ENCODE measurements around the gene C1QL2. TPM values are rescaled to one million over a fixed set of nuclear protein-coding genes. Genes with fewer than 3 reads are reported as not detected.

The C1QL2 gene
- total and polyA plus RNA-seq, 2 experiments from 2014 or later, result 4.9 to 12.9 TPM

DNA sequence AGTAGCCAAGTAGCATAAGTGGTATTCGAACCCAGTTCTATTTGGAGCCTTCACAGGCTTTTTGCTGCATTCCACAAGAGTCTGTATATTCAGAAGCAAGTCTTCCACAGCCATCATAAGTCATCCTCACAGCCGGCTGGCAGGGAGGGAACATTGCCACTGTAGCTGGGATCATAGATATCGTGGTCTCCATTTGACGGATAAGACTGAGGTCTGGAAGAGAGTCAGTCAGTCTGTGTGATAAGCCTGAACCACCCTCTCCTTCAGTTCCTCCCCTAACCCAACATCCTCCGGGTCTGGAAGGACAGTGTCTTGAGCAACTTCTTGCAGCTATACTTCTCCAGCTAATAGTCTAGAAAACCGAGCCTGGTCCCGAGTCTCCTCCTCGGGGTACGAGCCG is 17.0 kb upstream of the C1QL2 start:
- TF ChIP-seq EZH2phosphoT487 (IDR thresholded peaks at IDR 0.05; ENCODE audit: low read depth, severe bottlenecking, unreplicated experiment) (no peak), EZH2 (IDR thresholded peaks at IDR 0.05; ENCODE audit: borderline replicate concordance) (no peak)
- H3K4me3 ChIP-seq, result no peak overlapping the region
- no peaks in the 10 kb centered on the region for H3K9me2 ChIP-seq (replicated peaks; ENCODE audit: insufficient read depth)
- DNase-seq (ENCODE audit: low spot score), result no peak
- 88% methylated on average over 10 of the region's 10 CpGs for WGBS (ENCODE audit: low lambda C conversion rate, missing lambda C conversion rate)
- H3K27me3 ChIP-seq, result no peaks in the 10 kb centered on the region
- H3K4me2 ChIP-seq, result no peak overlapping the region
- H3K27ac ChIP-seq, result no peak overlapping the region
- no peaks in the 10 kb centered on the region for H3K36me3 ChIP-seq (replicated peaks; ENCODE audit: insufficient read depth, low read depth)
- H3K4me1 ChIP-seq (ENCODE audit: insufficient read depth), result no peaks in the 10 kb centered on the region
- H2AFZ ChIP-seq, result no peak overlapping the region
- no peaks in the 10 kb centered on the region for H3K79me2 ChIP-seq
- H3K9me3 ChIP-seq (ENCODE audit: low read depth), result no peaks in the 10 kb centered on the region
- no peaks in the 10 kb centered on the region for H4K20me1 ChIP-seq (ENCODE audit: insufficient read depth, poor library complexity, severe bottlenecking)

DNA sequence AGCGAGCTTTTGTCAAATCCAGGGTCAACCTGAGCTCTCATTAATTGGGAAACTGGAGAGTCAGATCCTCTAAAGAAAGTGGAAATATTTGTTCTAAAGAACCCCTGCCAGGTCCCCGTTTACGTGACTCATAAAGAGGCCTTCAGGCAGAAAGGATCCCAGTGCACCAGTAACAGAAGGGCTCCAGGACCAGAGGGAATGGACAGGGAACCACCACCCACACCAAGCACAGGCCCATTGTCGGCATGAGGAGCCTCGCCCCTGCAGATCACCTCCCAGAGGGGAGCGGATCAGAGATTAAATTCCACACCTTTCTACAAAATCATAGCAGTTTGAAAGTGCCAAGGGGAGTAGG is 16.4 kb upstream of the C1QL2 start:
- Histone ChIP-seq H3K9me2 (replicated peaks; ENCODE audit: insufficient read depth) (no peaks in the 10 kb centered on the region), H3K4me1 (ENCODE audit: insufficient read depth) (no peaks in the 10 kb centered on the region), H3K36me3 (replicated peaks; ENCODE audit: insufficient read depth, low read depth) (no peaks in the 10 kb centered on the region), H3K4me2 (no peak overlapping the region), H2AFZ (no peak overlapping the region), H3K27me3 (no peaks in the 10 kb centered on the region), H3K4me3 (no peak overlapping the region), H3K9me3 (ENCODE audit: low read depth) (no peaks in the 10 kb centered on the region), H3K79me2 (no peaks in the 10 kb centered on the region), H4K20me1 (ENCODE audit: insufficient read depth, poor library complexity, severe bottlenecking) (no peaks in the 10 kb centered on the region), H3K27ac (no peak overlapping the region)
- no peak for DNase-seq (ENCODE audit: low spot score)
- TF ChIP-seq CTCF (IDR thresholded peaks at IDR 0.05; ENCODE audit: poor library complexity) (no peak), EZH2 (IDR thresholded peaks at IDR 0.05; ENCODE audit: borderline replicate concordance) (no peak), EZH2phosphoT487 (IDR thresholded peaks at IDR 0.05; ENCODE audit: low read depth, severe bottlenecking, unreplicated experiment) (no peak)
- WGBS (ENCODE audit: low lambda C conversion rate, missing lambda C conversion rate), result 86% methylated on average over 6 of the region's 6 CpGs

GRCh38 chr2:119174216-119174992 is 15.9 kb upstream of the C1QL2 start:
- peak; percentile 39 for DNase-seq (ENCODE audit: low spot score)
- no peaks in the 10 kb centered on the region for H3K9me3 ChIP-seq (ENCODE audit: low read depth)
- no peak overlapping the region for H3K4me3 ChIP-seq
- no peak overlapping the region for H2AFZ ChIP-seq
- H3K27me3 ChIP-seq, result peaks cover under 1% of the 10 kb centered on the region
- H3K4me2 ChIP-seq, result no peak overlapping the region
- H4K20me1 ChIP-seq (ENCODE audit: insufficient read depth, poor library complexity, severe bottlenecking), result no peaks in the 10 kb centered on the region
- no peaks in the 10 kb centered on the region for H3K36me3 ChIP-seq (replicated peaks; ENCODE audit: insufficient read depth, low read depth)
- no peak overlapping the region for H3K27ac ChIP-seq
- TF ChIP-seq CTCF (IDR thresholded peaks at IDR 0.05; ENCODE audit: poor library complexity), result peak; percentile 62
- TF ChIP-seq EZH2phosphoT487 (IDR thresholded peaks at IDR 0.05; ENCODE audit: low read depth, severe bottlenecking, unreplicated experiment), result no peak
- H3K9me2 ChIP-seq (replicated peaks; ENCODE audit: insufficient read depth), result no peaks in the 10 kb centered on the region
- H3K79me2 ChIP-seq, result no peaks in the 10 kb centered on the region
- 60% methylated on average over 22 of the region's 22 CpGs for WGBS (ENCODE audit: low lambda C conversion rate, missing lambda C conversion rate)
- H3K4me1 ChIP-seq (ENCODE audit: insufficient read depth), result no peaks in the 10 kb centered on the region

DNA sequence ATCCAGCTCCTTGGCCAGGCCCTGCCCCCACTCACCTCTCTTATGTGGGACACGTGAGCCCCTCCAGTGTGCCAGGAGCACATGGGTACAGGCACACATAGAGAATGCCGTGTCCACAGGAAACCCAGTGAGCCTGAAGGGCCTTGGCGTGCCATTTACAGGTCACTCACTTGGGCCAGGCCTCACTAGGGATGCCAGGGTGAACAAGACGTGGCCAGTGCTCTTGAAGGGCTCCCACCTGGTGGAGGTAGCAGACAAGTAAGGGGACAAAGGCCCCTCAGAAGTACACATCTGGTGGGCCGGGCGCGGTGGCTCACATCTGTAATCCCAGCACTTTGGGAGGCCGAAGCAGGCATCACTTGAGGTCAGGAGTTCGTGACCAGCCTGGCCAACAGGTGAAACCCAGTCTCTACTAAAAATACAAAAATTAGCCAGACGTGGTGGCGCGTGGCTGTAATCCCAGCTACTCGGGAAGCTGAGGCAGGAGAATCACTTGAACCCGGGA is 15.1 kb upstream of the C1QL2 start:
- Histone ChIP-seq H2AFZ (no peak overlapping the region), H3K36me3 (replicated peaks; ENCODE audit: insufficient read depth, low read depth) (no peaks in the 10 kb centered on the region), H3K27ac (no peak overlapping the region), H3K4me2 (no peak overlapping the region), H3K9me3 (ENCODE audit: low read depth) (no peaks in the 10 kb centered on the region), H3K9me2 (replicated peaks; ENCODE audit: insufficient read depth) (no peaks in the 10 kb centered on the region), H3K27me3 (peaks cover 8% of the 10 kb centered on the region), H3K79me2 (no peaks in the 10 kb centered on the region), H3K4me1 (ENCODE audit: insufficient read depth) (no peaks in the 10 kb centered on the region), H4K20me1 (ENCODE audit: insufficient read depth, poor library complexity, severe bottlenecking) (no peaks in the 10 kb centered on the region), H3K4me3 (no peak overlapping the region)
- DNase-seq (ENCODE audit: low spot score), result no peak
- TF ChIP-seq EZH2phosphoT487 (IDR thresholded peaks at IDR 0.05; ENCODE audit: low read depth, severe bottlenecking, unreplicated experiment) (no peak), EZH2 (IDR thresholded peaks at IDR 0.05; ENCODE audit: borderline replicate concordance) (no peak), CTCF (IDR thresholded peaks at IDR 0.05; ENCODE audit: poor library complexity) (no peak)
- 96% methylated on average over 14 of the region's 14 CpGs for WGBS (ENCODE audit: low lambda C conversion rate, missing lambda C conversion rate)
